Stomach (tissue), 9 donors: ENCODE measurements around the gene ITPR2. TPM values are rescaled to one million over a fixed set of nuclear protein-coding genes. Genes with fewer than 3 reads are reported as not detected.

Experiments
- DNase-seq, 2 donors: peaks; one replicate each; pipeline versions ENCODE4 v3.0.0 to v3.0.0-alpha.2; 2013 to 2019
- H3K27ac ChIP-seq, 5 donors: fragments of 200-600 bp in 4 of 5; sonication (generic) in 4 of 5; one replicate each; pipeline ENCODE4 v1.5.1; 2013 to 2019; ENCODE audit warnings: mild to moderate bottlenecking in 1 of 5, moderate library complexity in 1 of 5
- H3K27me3 ChIP-seq, 3 donors: fragments of 200-600 bp; sonication (generic); one replicate each; pipeline ENCODE4 v1.5.1; 2017 to 2019; ENCODE audit warnings: mixed run types in 1 of 3
- H3K36me3 ChIP-seq, 4 donors: fragments of 200-600 bp; sonication (generic); 1 replicate in 3 of 4; 2 replicates in 1 of 4; pipeline ENCODE4 v1.5.1; 2016 to 2019
- H3K4me1 ChIP-seq, 4 donors: fragments of 200-600 bp; sonication (generic); one replicate each; pipeline ENCODE4 v1.5.1; 2016 to 2019
- H3K4me3 ChIP-seq, 4 donors: fragments of 200-600 bp; sonication (generic) in 3 of 4; one replicate each; pipeline ENCODE4 v1.5.1; 2016 to 2019; ENCODE audit warnings: mild to moderate bottlenecking in 1 of 4
- H3K9me3 ChIP-seq, 4 donors: fragments of 200-600 bp; sonication (generic); one replicate each; pipeline ENCODE4 v1.5.1; 2016 to 2019
- EP300 ChIP-seq: sonication (generic); formaldehyde crosslinking; IDR thresholded peaks from one replicate; pipeline ENCODE4 v1.6.1; 2017; ENCODE audit warnings: antibody characterized with exemption
- POLR2A ChIP-seq, 4 donors: fragments of 450-650 bp; IDR thresholded peaks; one replicate each; pipeline ENCODE4 v1.6.1; 2016; ENCODE audit warnings: antibody characterized with exemption in 4 of 4, control low read depth in 2 of 4, mild to moderate bottlenecking in 1 of 4, moderate library complexity in 1 of 4
- POLR2AphosphoS5 ChIP-seq, 3 donors: sonication (generic); formaldehyde crosslinking; IDR thresholded peaks; one replicate each; pipeline ENCODE4 v1.6.1; 2016; ENCODE audit warnings: antibody characterized with exemption in 3 of 3
- WGBS, 5 donors: extraction: QIAGEN DNeasy Blood & Tissue Kit in 3 of 5; methylation state at CpG; one replicate each; pipeline versions ENCODE4 v1.1.5 to v1.1.7; 2013 to 2018; 5-methylcytosine and 5-hydroxymethylcytosine counted together
- intact Hi-C: fragments of 100-400 bp; cut with DNase I; formaldehyde crosslinking; loops from one replicate; pipeline ENCODE4 v1.15.1; 2023; ENCODE audit warnings: low total_unique reads
- polyA plus RNA-seq, 3 donors: library from polyadenylated mRNA; stranded (reverse); fragments of 200-250 nt; gene quantifications; one replicate each; pipeline ENCODE4 v1.2.3, GENCODE V29; 2013
- total RNA-seq, 5 donors: library from RNA; depleted of rRNA; stranded (reverse); fragments of >200 nt; gene quantifications; one replicate each; pipeline versions ENCODE4 v1.1.0 to v1.2.3, GENCODE V29; 2014 to 2016
- TF ChIP-seq, protein P1 (sequence below), 7 experiments: fragments of 450-650 bp in 4 of 7; fragments of 200-600 bp in 3 of 7; sonication (generic) in 3 of 7; IDR thresholded peaks; one replicate each; pipeline ENCODE4 v1.5.1; 2016 to 2019; ENCODE audit warnings: antibody characterized with exemption in 7 of 7, control low read depth in 2 of 7, mild to moderate bottlenecking in 1 of 7
- donor health status: healthy with polysubstance abuse.
- donor health status: Bipolar disorder and iron deficiency.
- donor health status: healthy.

ITPR2 gene
- total and polyA plus RNA-seq, 8 donors = 1.4 to 172 (median 23.4) TPM

GRCh38 chr12:26833743-26834490 lies 923 bp upstream of the ITPR2 start:
- WGBS, 5 donors = 14 to 19% (median 17%) methylated on average over 27 of the region's 27 CpGs
- peak; percentile 55 to 81 for DNase-seq
- H3K4me1 ChIP-seq = peaks cover 5 to 37% (median 22%) of the 10 kb centered on the region in 4 donors
- H3K4me3 ChIP-seq = peak overlapping the region; percentile 65 to 93 (median 82)
- peak overlapping the region; percentile 83 to 97 (median 94) for H3K27ac ChIP-seq
- H3K9me3 ChIP-seq = no peaks in the 10 kb centered on the region
- no peaks in the 10 kb centered on the region for H3K27me3 ChIP-seq
- TF ChIP-seq, protein P1, sequence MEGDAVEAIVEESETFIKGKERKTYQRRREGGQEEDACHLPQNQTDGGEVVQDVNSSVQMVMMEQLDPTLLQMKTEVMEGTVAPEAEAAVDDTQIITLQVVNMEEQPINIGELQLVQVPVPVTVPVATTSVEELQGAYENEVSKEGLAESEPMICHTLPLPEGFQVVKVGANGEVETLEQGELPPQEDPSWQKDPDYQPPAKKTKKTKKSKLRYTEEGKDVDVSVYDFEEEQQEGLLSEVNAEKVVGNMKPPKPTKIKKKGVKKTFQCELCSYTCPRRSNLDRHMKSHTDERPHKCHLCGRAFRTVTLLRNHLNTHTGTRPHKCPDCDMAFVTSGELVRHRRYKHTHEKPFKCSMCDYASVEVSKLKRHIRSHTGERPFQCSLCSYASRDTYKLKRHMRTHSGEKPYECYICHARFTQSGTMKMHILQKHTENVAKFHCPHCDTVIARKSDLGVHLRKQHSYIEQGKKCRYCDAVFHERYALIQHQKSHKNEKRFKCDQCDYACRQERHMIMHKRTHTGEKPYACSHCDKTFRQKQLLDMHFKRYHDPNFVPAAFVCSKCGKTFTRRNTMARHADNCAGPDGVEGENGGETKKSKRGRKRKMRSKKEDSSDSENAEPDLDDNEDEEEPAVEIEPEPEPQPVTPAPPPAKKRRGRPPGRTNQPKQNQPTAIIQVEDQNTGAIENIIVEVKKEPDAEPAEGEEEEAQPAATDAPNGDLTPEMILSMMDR (IDR thresholded peaks at IDR 0.05) = no peak
- no peak for TF ChIP-seq POLR2A (IDR thresholded peaks at IDR 0.05)
- no peak for TF ChIP-seq EP300
- no peak for TF ChIP-seq POLR2AphosphoS5 (IDR thresholded peaks at IDR 0.05)
- H3K36me3 ChIP-seq = no peaks in the 10 kb centered on the region
- intact Hi-C loops = no loop called here

DNA sequence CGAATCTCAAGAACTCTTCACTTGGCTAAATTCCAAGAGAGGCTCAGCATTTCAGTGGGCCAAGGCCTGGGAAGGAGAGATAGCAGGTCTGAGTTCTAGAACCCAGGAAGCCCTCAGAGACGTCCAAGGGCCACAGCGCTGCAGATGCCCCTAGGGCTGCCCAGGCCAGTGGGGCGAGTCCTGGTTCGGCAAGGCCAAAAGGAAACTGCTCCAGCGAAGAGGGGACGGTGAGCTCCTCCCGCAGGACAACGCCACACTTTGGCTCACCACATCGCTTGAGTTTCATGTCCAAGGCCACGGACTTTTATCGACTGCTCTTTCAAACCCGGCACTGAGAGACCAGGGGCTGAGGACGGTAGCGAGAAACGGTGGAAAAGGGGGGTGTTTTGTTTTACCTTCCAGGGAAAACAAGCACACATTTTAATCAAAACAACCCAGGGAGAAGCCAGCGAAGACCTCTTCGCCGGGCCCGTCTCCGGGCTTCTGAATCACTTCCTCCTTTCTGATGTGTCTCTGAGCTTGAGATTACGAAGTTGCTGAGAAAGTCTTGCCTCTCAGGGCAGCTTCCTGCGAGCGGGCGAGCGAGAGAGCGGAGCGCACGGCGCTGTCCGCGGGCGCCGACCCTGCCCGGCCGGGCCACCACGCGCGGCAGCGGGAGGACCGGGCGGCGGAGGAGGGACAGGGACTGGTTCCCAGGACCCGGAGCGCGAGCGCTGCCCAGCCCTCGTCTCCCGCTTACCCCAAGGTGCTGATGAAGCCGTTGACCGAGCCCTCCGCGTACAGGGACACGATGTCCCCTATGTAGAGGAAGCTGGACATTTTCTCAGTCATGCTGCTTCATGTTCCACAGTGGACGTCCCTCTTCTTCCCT lies 808 bp downstream of the ITPR2 start:
- Histone ChIP-seq H3K27ac (peak overlapping the region; percentile 86 to 97 (median 96)), H3K9me3 (no peaks in the 10 kb centered on the region), H3K4me1 (peaks cover 5 to 40% (median 26%) of the 10 kb centered on the region in 4 donors), H3K4me3 (peak overlapping the region; percentile 65 to 93 (median 82)), H3K27me3 (no peaks in the 10 kb centered on the region), H3K36me3 (no peaks in the 10 kb centered on the region)
- peak in 2 of 3 donors; percentile 9 to 70 for TF ChIP-seq POLR2AphosphoS5 (IDR thresholded peaks at IDR 0.05)
- TF ChIP-seq, protein P1 (IDR thresholded peaks at IDR 0.05) = no peak
- peak in 1 of 4 donors; percentile 23 for TF ChIP-seq POLR2A (IDR thresholded peaks at IDR 0.05)
- TF ChIP-seq EP300 = no peak
- intact Hi-C loops = no loop called here
- peak; percentile 58 to 76 for DNase-seq
- 0 to 1% (median 1%) methylated on average over 21 to 55 of the region's 55 CpGs for WGBS, 5 donors

GRCh38 chr12:26830783-26831551 lies 2.0 kb downstream of the ITPR2 start:
- no peaks in the 10 kb centered on the region for H3K36me3 ChIP-seq
- peak in 1 of 2 donors; percentile 20 for DNase-seq
- peak overlapping the region in 2 of 4 donors; percentile 18 to 28 for H3K4me3 ChIP-seq
- TF ChIP-seq, protein P1 (IDR thresholded peaks at IDR 0.05) = no peak
- TF ChIP-seq EP300 (no peak), POLR2A (IDR thresholded peaks at IDR 0.05) (no peak), POLR2AphosphoS5 (IDR thresholded peaks at IDR 0.05) (no peak)
- no peaks in the 10 kb centered on the region for H3K9me3 ChIP-seq
- intact Hi-C loops = no loop called here
- peaks cover 5 to 40% (median 26%) of the 10 kb centered on the region in 4 donors for H3K4me1 ChIP-seq
- 71 to 87% (median 78%) methylated on average over 13 of the region's 13 CpGs for WGBS, 5 donors
- no peak overlapping the region for H3K27ac ChIP-seq
- H3K27me3 ChIP-seq = no peaks in the 10 kb centered on the region

- intact Hi-C loops = no loop called here
- H3K9me3 ChIP-seq = no peaks in the 10 kb centered on the region
- H3K4me1 ChIP-seq = peaks cover 5 to 40% (median 26%) of the 10 kb centered on the region in 4 donors
- H3K4me3 ChIP-seq = no peak overlapping the region
- TF ChIP-seq POLR2A (IDR thresholded peaks at IDR 0.05) (no peak), POLR2AphosphoS5 (IDR thresholded peaks at IDR 0.05) (no peak), EP300 (no peak)
- TF ChIP-seq, protein P1 (IDR thresholded peaks at IDR 0.05) = no peak
- no peak overlapping the region for H3K27ac ChIP-seq
- no peaks in the 10 kb centered on the region for H3K27me3 ChIP-seq
- WGBS, 5 donors = 38 to 71% (median 55%) methylated on average over 1 of the region's 1 CpG
- no peaks in the 10 kb centered on the region for H3K36me3 ChIP-seq
- DNase-seq = no peak
These were observed 2.6 kb downstream of the ITPR2 start for GRCh38 chr12:26830363-26830762.
